K562 (cell line): Measurements from ENCODE around the gene PTPRG. TPM values are rescaled to one million over a fixed set of nuclear protein-coding genes. Genes with fewer than 3 reads are reported as not detected.

Source experiments
- ATAC-seq: fragments of 200-7000 bp; cut with Tn5 transposase; 3 replicates; pipeline ENCODE4 v1.9.1; 2020; ENCODE audit warnings: moderate library complexity
- BruUV-seq: library from RNA; stranded (reverse); fragments of 400-500 nt; replicated peaks from 2 replicates; lab custom pipeline; 2021; lab: Mats Ljungman, UMichigan
- CTCF ChIA-PET: fragments of 300-600 bp; formaldehyde crosslinking; extraction: SDS; loops from one replicate; lab custom pipeline; 2021; ENCODE audit warnings: low intra/inter-chr PET ratio; lab: Yijun Ruan, JAX
- POLR2A ChIA-PET: fragments of 300-600, 350-650 bp; sonication (Branson Sonifier 250); formaldehyde crosslinking; extraction: SDS; loops from one replicate; lab custom pipeline; 2021; ENCODE audit warnings: antibody characterized with exemption, inconsistent platforms; lab: Yijun Ruan, JAX
- DNase-seq, 4 experiments: peaks; one replicate each; pipeline versions ENCODE4 v3.0.0 to v3.0.0-alpha.2; 2011 to 2018; ENCODE audit warnings: low spot score in 3 of 4, mixed read lengths in 3 of 4; ENCODE audit errors: extremely low read depth in 1 of 4
- FAIRE-seq: peaks from 2 replicates; lab custom pipeline; 2011; peaks lifted over from hg19 to GRCh38; lab: Jason Lieb, UNC
- H2AFZ ChIP-seq: 2 replicates; pipeline ENCODE4 v1.6.0; 2011; ENCODE audit warnings: low read depth, low read length, control low read depth, inconsistent platforms
- H3K27ac ChIP-seq: fragments of 200-600 bp; 3 replicates; pipeline ENCODE4 v1.8.0; 2011; ENCODE audit warnings: low read depth, mild to moderate bottlenecking, control low read depth, inconsistent platforms, low read length, moderate library complexity, mixed read lengths; ENCODE audit errors: extremely low read depth
- H3K27me3 ChIP-seq, 2 experiments: fragments of 300-600 bp in 1 of 2; 2 replicates in 1 of 2; 3 replicates in 1 of 2; pipeline versions ENCODE4 v1.6.0 to v1.8.0; 2011; ENCODE audit warnings: inconsistent platforms in 2 of 2, low read length in 2 of 2, mild to moderate bottlenecking in 1 of 2, mixed read lengths in 1 of 2, moderate library complexity in 1 of 2; ENCODE audit not compliant: control insufficient read depth in 2 of 2, insufficient read depth in 2 of 2
- H3K36me3 ChIP-seq: fragments of 300-600 bp; 3 replicates; pipeline ENCODE4 v1.8.0; 2011; ENCODE audit warnings: mild to moderate bottlenecking, low read length, inconsistent platforms; ENCODE audit not compliant: control insufficient read depth, insufficient read depth
- H3K4me1 ChIP-seq, 2 experiments: fragments of 200-600 bp in 1 of 2; replicated peaks in 1 of 2; 2 replicates in 1 of 2; 3 replicates in 1 of 2; pipeline versions ENCODE4 v1.5.1 to v1.8.0; 2011; ENCODE audit warnings: inconsistent platforms in 2 of 2, low read length in 2 of 2, mild to moderate bottlenecking in 1 of 2, mixed read lengths in 1 of 2, moderate library complexity in 1 of 2; ENCODE audit not compliant: control insufficient read depth in 2 of 2, insufficient read depth in 2 of 2
- H3K4me2 ChIP-seq: 2 replicates; pipeline ENCODE4 v1.6.1; 2011; ENCODE audit warnings: low read length, control low read depth, inconsistent platforms, mixed read lengths; ENCODE audit not compliant: insufficient read depth
- H3K4me3 ChIP-seq: fragments of 200-600 bp; sonication (generic), shearing (Covaris generic); 2 replicates; pipeline ENCODE4 v1.5.1; 2016; ENCODE audit warnings: control low read depth, inconsistent platforms
- H3K79me2 ChIP-seq: fragments of 200-600 bp; 3 replicates; pipeline ENCODE4 v1.8.0; 2011; ENCODE audit warnings: low read length, inconsistent platforms; ENCODE audit not compliant: control insufficient read depth, insufficient read depth
- H3K9ac ChIP-seq, 2 experiments: 2 replicates each; pipeline versions ENCODE4 v1.6.0 to v1.6.1; 2011; ENCODE audit warnings: low read depth in 2 of 2, low read length in 2 of 2, control low read depth in 1 of 2, inconsistent platforms in 1 of 2, mild to moderate bottlenecking in 1 of 2, mixed read lengths in 1 of 2; ENCODE audit not compliant: insufficient read depth in 1 of 2
- H3K9me1 ChIP-seq: one replicate; pipeline ENCODE4 v1.6.0; 2011; ENCODE audit warnings: inconsistent platforms, mild to moderate bottlenecking, low read length, moderate library complexity; ENCODE audit not compliant: control insufficient read depth, insufficient read depth
- H3K9me3 ChIP-seq: replicated peaks from 2 replicates; pipeline ENCODE4 v1.5.1; 2011; ENCODE audit warnings: low read depth, low read length, inconsistent platforms; ENCODE audit not compliant: control insufficient read depth, insufficient read depth
- H4K20me1 ChIP-seq: replicated peaks from 2 replicates; pipeline ENCODE4 v1.6.1; 2011; ENCODE audit warnings: low read length, inconsistent platforms, mixed read lengths; ENCODE audit not compliant: control insufficient read depth, insufficient read depth
- BCL6 ChIP-seq: fragments of 250-450 bp; sonication (Bioruptor Pico); IDR thresholded peaks from 2 replicates; pipeline ENCODE4 v1.4.0; 2020
- E2F3 ChIP-seq: fragments of 250-450 bp; sonication (Bioruptor Pico); IDR thresholded peaks from 2 replicates; pipeline ENCODE4 v1.4.0; 2020; ENCODE audit warnings: mild to moderate bottlenecking
- FIP1L1 ChIP-seq: fragments of 200-400 bp; formaldehyde crosslinking; IDR thresholded peaks from 2 replicates; pipeline ENCODE4 v1.6.1; 2018; ENCODE audit warnings: mild to moderate bottlenecking, low read depth, low read length; ENCODE audit not compliant: poor library complexity, severe bottlenecking
- FOXA3 ChIP-seq, 2 experiments: fragments of 450-650 bp in 1 of 2; sonication (generic) in 1 of 2; formaldehyde crosslinking; IDR thresholded peaks in 1 of 2; conservative IDR thresholded peaks in 1 of 2; 2 replicates each; pipeline versions ENCODE4 v1.4.0 to v1.8.0; 2020 to 2022; ENCODE audit warnings: mild to moderate bottlenecking in 2 of 2, missing genetic modification reagents in 1 of 2
- FOXJ2 ChIP-seq: fragments of 200-800 bp; sonication (Bioruptor generic); IDR thresholded peaks from 2 replicates; pipeline ENCODE4 v1.6.1; 2016; ENCODE audit warnings: missing genetic modification characterization, missing compliant biosample characterization
- KAT7 ChIP-seq: sonication (generic); formaldehyde crosslinking; IDR thresholded peaks from 2 replicates; pipeline ENCODE4 v1.8.0; 2022; ENCODE audit warnings: missing genetic modification reagents, mild to moderate bottlenecking, borderline replicate concordance
- MAZ ChIP-seq, 2 experiments: fragments of 450-650 bp in 1 of 2; sonication (generic) in 1 of 2; formaldehyde crosslinking; IDR thresholded peaks in 1 of 2; conservative IDR thresholded peaks in 1 of 2; 2 replicates each; pipeline versions ENCODE4 v1.4.0 to v1.5.0; 2020; ENCODE audit warnings: mild to moderate bottlenecking in 1 of 2, missing genetic modification reagents in 1 of 2
- MEIS2 ChIP-seq: fragments of 450-650 bp; IDR thresholded peaks from 2 replicates; pipeline ENCODE4 v1.6.1; 2014; ENCODE audit warnings: mild to moderate bottlenecking; ENCODE audit not compliant: partially characterized antibody
- MYBL2 ChIP-seq, 2 experiments: fragments of 450-650 bp in 1 of 2; sonication (generic) in 1 of 2; formaldehyde crosslinking in 1 of 2; IDR thresholded peaks; 2 replicates each; pipeline versions ENCODE4 v1.6.1 to v1.8.1; 2017 to 2022; ENCODE audit warnings: borderline replicate concordance in 1 of 2, inconsistent platforms in 1 of 2, low read depth in 1 of 2, mild to moderate bottlenecking in 1 of 2, missing genetic modification reagents in 1 of 2, moderate library complexity in 1 of 2
- RUNX1 ChIP-seq: sonication (generic); IDR thresholded peaks from 2 replicates; pipeline ENCODE4 v1.6.1; 2016; ENCODE audit warnings: antibody characterized with exemption, low read depth
- ZNF143 ChIP-seq: sonication (generic); formaldehyde crosslinking; IDR thresholded peaks from 2 replicates; pipeline ENCODE4 v1.9.0; 2022; ENCODE audit warnings: mild to moderate bottlenecking, missing genetic modification reagents
- WGBS: fragments of 100-300 bp; shearing (Covaris generic); methylation state at CpG from one replicate; pipeline ENCODE4 v1.1.6; 2016; ENCODE audit warnings: low coverage, mixed read lengths; ENCODE audit not compliant: insufficient coverage; ENCODE audit errors: missing lambda C conversion rate; 5-methylcytosine and 5-hydroxymethylcytosine counted together
- in situ Hi-C: fragments of 300-500 bp; cut with MboI; formaldehyde crosslinking; loops from 4 replicates; pipeline ENCODE4 v1.15.0; 2018; ENCODE audit warnings: inconsistent platforms, mixed read lengths
- intact Hi-C: fragments of 100-400 bp; cut with micrococcal nuclease; formaldehyde crosslinking; loops from 2 replicates; pipeline ENCODE4 v1.14.2; 2022
- polyA plus RNA-seq, 8 experiments: library from polyadenylated mRNA; depleted of rRNA in 4 of 8; stranded (reverse) in 5 of 8; unstranded in 3 of 8; fragments of >200 nt; fragmentation: Nextera tagmentation in 2 of 8; fragmentation: Illumina TruSeq in 1 of 8; extraction: Ambion mirVana in 2 of 8; extraction: Trizol in 1 of 8; gene quantifications; 2 replicates each; pipeline versions ENCODE4 v1.2.1 to v1.2.3, GENCODE V29; 2011 to 2014; ENCODE audit warnings: inconsistent platforms in 1 of 8, missing spikeins in 1 of 8
- total RNA-seq, 7 experiments: library from RNA; depleted of rRNA in 6 of 7; stranded (reverse); fragments of >200 nt in 6 of 7; fragmentation: Illumina TruSeq in 2 of 7; extraction: Trizol in 2 of 7; gene quantifications; 2 replicates each; pipeline versions ENCODE4 v1.2.1 to v1.2.3, GENCODE V29; 2011 to 2021; ENCODE audit warnings: low replicate concordance in 1 of 7
- TF ChIP-seq, protein P1 (sequence below), 2 experiments: IDR thresholded peaks; 2 replicates each; pipeline ENCODE4 v1.6.1; 2011; ENCODE audit warnings: borderline replicate concordance in 1 of 2, control low read depth in 1 of 2, low read depth in 1 of 2, low read length in 1 of 2, mild to moderate bottlenecking in 1 of 2, mixed read lengths in 1 of 2, moderate library complexity in 1 of 2; ENCODE audit not compliant: insufficient read depth in 1 of 2, insufficient read length in 1 of 2, poor library complexity in 1 of 2, severe bottlenecking in 1 of 2; ENCODE audit errors: extremely low read depth in 1 of 2
- TF ChIP-seq, protein P2 (sequence below): fragments of 250-450 bp; sonication (Bioruptor Pico); IDR thresholded peaks from 2 replicates; pipeline ENCODE4 v1.8.0; 2021; ENCODE audit warnings: mild to moderate bottlenecking, moderate library complexity
- TF ChIP-seq, protein P3 (sequence below), 3 experiments: fragments of 200-800 bp in 1 of 3; fragments of 250-450 bp in 1 of 3; fragments of 450-650 bp in 1 of 3; sonication (Bioruptor Pico) in 1 of 3; sonication (Bioruptor generic) in 1 of 3; formaldehyde crosslinking in 1 of 3; IDR thresholded peaks; 2 replicates each; pipeline versions ENCODE4 v1.6.1 to v1.8.0; 2016 to 2022; ENCODE audit warnings: mild to moderate bottlenecking in 2 of 3, missing genetic modification characterization in 2 of 3, missing compliant biosample characterization in 1 of 3, moderate library complexity in 1 of 3

The PTPRG gene
- total and polyA plus RNA-seq, 9 of the 15 experiments (the other 6 are each of a cell fraction or from before 2014, with no cell fraction given) = 0.16 TPM; not detected in 8

DNA sequence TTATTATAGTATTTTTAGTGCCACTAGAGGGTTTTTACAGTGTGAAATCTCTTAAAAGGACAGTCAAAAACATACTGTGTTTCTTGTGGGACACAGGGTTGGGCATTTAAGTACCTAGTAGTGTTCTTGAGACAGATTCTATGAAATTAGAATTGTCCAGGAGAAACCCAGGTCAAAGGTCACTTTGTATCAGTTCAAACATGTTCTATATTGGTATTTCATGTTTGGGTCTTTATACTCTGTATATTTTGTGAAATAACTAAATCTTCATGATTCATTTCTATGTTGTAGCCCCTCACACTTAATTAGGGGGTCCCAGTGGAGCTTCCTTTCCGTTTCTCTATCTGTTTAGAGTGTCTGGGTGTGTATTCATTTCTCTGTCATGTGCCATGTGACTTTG, 171.6 kb downstream of the PTPRG start (continued):
- TF ChIP-seq, protein P1, sequence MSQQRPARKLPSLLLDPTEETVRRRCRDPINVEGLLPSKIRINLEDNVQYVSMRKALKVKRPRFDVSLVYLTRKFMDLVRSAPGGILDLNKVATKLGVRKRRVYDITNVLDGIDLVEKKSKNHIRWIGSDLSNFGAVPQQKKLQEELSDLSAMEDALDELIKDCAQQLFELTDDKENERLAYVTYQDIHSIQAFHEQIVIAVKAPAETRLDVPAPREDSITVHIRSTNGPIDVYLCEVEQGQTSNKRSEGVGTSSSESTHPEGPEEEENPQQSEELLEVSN (IDR thresholded peaks at IDR 0.05; ENCODE audit: borderline replicate concordance in 1 of 2, extremely low read depth in 1 of 2, insufficient read depth in 1 of 2, insufficient read length in 1 of 2, low read depth in 1 of 2, low read length in 1 of 2, poor library complexity in 1 of 2, severe bottlenecking in 1 of 2) = no peak
- TF ChIP-seq BCL6 (CRISPR knock-in tag) (no peak), FIP1L1 (no peak), KAT7 (CRISPR knock-in tag) (no peak)

DNA sequence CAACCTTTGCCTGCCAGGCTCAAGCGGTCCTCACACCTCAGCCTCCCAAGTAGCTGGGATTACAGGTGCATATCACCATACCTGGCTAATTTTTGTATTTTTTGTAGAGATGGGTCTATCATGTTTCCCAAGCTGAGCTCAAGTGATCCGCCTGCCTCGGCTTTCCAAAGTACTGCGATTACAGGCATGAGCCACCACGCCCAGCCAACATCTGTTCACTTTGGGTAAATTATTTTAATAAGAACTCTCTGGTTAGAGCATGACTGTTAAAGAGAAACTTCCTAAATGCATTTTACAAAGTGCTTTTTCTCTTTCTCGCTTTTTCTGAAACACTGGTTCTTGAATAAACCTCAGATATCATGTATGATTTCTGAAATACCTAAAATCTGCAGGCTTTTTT, 172.5 kb downstream of the PTPRG start:
- FAIRE-seq = no peak
- no peak overlapping the region for H3K4me3 ChIP-seq
- no peaks in the 10 kb centered on the region for H3K9me1 ChIP-seq
- no peaks in the 10 kb centered on the region for H3K9me3 ChIP-seq
- DNase-seq = no peak
- H3K27me3 ChIP-seq = no peaks in the 10 kb centered on the region
- H2AFZ ChIP-seq = no peak overlapping the region
- ATAC-seq = no peak
- ChIA-PET POLR2A (no interaction called here), CTCF (no interaction called here)
- H4K20me1 ChIP-seq = no peaks in the 10 kb centered on the region
- 0% methylated on average over 6 of the region's 6 CpGs for WGBS
- no peak overlapping the region for H3K27ac ChIP-seq
- BruUV-seq = no TSS peak
- no peak overlapping the region for H3K9ac ChIP-seq
- intact Hi-C loops = no loop called here
- no peaks in the 10 kb centered on the region for H3K79me2 ChIP-seq
- in situ Hi-C loops = no loop called here
- no peaks in the 10 kb centered on the region for H3K4me1 ChIP-seq
- no peaks in the 10 kb centered on the region for H3K36me3 ChIP-seq
- H3K4me2 ChIP-seq = no peak overlapping the region
- TF ChIP-seq, protein P2, sequence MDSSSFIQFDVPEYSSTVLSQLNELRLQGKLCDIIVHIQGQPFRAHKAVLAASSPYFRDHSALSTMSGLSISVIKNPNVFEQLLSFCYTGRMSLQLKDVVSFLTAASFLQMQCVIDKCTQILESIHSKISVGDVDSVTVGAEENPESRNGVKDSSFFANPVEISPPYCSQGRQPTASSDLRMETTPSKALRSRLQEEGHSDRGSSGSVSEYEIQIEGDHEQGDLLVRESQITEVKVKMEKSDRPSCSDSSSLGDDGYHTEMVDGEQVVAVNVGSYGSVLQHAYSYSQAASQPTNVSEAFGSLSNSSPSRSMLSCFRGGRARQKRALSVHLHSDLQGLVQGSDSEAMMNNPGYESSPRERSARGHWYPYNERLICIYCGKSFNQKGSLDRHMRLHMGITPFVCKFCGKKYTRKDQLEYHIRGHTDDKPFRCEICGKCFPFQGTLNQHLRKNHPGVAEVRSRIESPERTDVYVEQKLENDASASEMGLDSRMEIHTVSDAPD (CRISPR knock-in tag) = no peak
- TF ChIP-seq MAZ (CRISPR knock-in tag; conservative IDR thresholded peaks at IDR 0.05 in 1 of 2, IDR thresholded peaks at IDR 0.05 in 1 of 2) (no peak), MYBL2 (IDR thresholded peaks at IDR 0.05; ENCODE audit: low read depth) (no peak), MYBL2 (CRISPR knock-in tag; IDR thresholded peaks at IDR 0.05; ENCODE audit: borderline replicate concordance) (no peak), ZNF143 (no peak), FOXJ2 (tag) (no peak), FOXA3 (CRISPR knock-in tag; conservative IDR thresholded peaks at IDR 0.05 in 1 of 2, IDR thresholded peaks at IDR 0.05 in 1 of 2) (no peak), MEIS2 (no peak), RUNX1 (no peak), E2F3 (CRISPR knock-in tag) (no peak)
- TF ChIP-seq, protein P3, sequence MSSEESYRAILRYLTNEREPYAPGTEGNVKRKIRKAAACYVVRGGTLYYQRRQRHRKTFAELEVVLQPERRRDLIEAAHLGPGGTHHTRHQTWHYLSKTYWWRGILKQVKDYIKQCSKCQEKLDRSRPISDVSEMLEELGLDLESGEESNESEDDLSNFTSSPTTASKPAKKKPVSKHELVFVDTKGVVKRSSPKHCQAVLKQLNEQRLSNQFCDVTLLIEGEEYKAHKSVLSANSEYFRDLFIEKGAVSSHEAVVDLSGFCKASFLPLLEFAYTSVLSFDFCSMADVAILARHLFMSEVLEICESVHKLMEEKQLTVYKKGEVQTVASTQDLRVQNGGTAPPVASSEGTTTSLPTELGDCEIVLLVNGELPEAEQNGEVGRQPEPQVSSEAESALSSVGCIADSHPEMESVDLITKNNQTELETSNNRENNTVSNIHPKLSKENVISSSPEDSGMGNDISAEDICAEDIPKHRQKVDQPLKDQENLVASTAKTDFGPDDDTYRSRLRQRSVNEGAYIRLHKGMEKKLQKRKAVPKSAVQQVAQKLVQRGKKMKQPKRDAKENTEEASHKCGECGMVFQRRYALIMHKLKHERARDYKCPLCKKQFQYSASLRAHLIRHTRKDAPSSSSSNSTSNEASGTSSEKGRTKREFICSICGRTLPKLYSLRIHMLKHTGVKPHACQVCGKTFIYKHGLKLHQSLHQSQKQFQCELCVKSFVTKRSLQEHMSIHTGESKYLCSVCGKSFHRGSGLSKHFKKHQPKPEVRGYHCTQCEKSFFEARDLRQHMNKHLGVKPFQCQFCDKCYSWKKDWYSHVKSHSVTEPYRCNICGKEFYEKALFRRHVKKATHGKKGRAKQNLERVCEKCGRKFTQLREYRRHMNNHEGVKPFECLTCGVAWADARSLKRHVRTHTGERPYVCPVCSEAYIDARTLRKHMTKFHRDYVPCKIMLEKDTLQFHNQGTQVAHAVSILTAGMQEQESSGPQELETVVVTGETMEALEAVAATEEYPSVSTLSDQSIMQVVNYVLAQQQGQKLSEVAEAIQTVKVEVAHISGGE (CRISPR knock-in tag; IDR thresholded peaks at IDR 0.05) = no peak
